Ectodermal cell (in vitro differentiated cells): ENCODE measurements around the gene CD52.

Experiments used
- H3K27ac ChIP-seq: 2 replicates; pipeline ENCODE4 v1.7.0; 2013; ENCODE audit warnings: mild to moderate bottlenecking, low read depth, low read length; ENCODE audit not compliant: insufficient read depth, poor library complexity, severe bottlenecking
- H3K27me3 ChIP-seq: 2 replicates; pipeline ENCODE4 v1.7.0; 2013; ENCODE audit warnings: mild to moderate bottlenecking, low read length; ENCODE audit not compliant: insufficient read depth, control insufficient read depth, poor library complexity, severe bottlenecking
- H3K36me3 ChIP-seq: one replicate; pipeline ENCODE4 v1.7.0; 2013; ENCODE audit warnings: low read length; ENCODE audit not compliant: control insufficient read depth, insufficient read depth
- H3K4me1 ChIP-seq: one replicate; pipeline ENCODE4 v1.7.0; 2013; ENCODE audit warnings: low read length; ENCODE audit not compliant: control insufficient read depth, insufficient read depth
- H3K4me3 ChIP-seq: 2 replicates; pipeline ENCODE4 v1.7.0; 2013; ENCODE audit warnings: low read depth, low read length, control low read depth; ENCODE audit not compliant: insufficient read depth
- H3K9me3 ChIP-seq: 2 replicates; pipeline ENCODE4 v1.7.0; 2013; ENCODE audit warnings: mild to moderate bottlenecking, low read length, moderate library complexity; ENCODE audit not compliant: control insufficient read depth
- WGBS, 2 experiments: methylation state at CpG; one replicate each; pipeline ENCODE4 v1.1.7; 2013; ENCODE audit warnings: missing lambda C conversion rate in 2 of 2; 5-methylcytosine and 5-hydroxymethylcytosine counted together

CD52 gene

GRCh38 chr1:26364956-26365355 is 47.2 kb downstream of the CD52 start:
- Histone ChIP-seq H3K27me3 (peaks cover 31% of the 10 kb centered on the region), H3K27ac (no peak overlapping the region), H3K36me3 (no peaks in the 10 kb centered on the region), H3K9me3 (no peaks in the 10 kb centered on the region), H3K4me3 (no peak overlapping the region), H3K4me1 (peaks cover 6% of the 10 kb centered on the region)
- 92 to 94% methylated on average over 9 of the region's 9 CpGs for WGBS, 2 experiments

- 92% methylated on average over 6 of the region's 6 CpGs for WGBS, 2 experiments
- Histone ChIP-seq H3K4me3 (no peak overlapping the region), H3K27me3 (peaks cover 6% of the 10 kb centered on the region)
These were observed 49.7 kb downstream of the CD52 start for GRCh38 chr1:26367441-26367840.

GRCh38 chr1:26368006-26368405 is 50.2 kb downstream of the CD52 start:
- H3K27me3 ChIP-seq = peaks cover under 1% of the 10 kb centered on the region
- 89 to 91% methylated on average over 4 of the region's 4 CpGs for WGBS, 2 experiments
- no peaks in the 10 kb centered on the region for H3K36me3 ChIP-seq
- no peak overlapping the region for H3K4me3 ChIP-seq
- no peaks in the 10 kb centered on the region for H3K4me1 ChIP-seq
- H3K27ac ChIP-seq = no peak overlapping the region
- H3K9me3 ChIP-seq = no peaks in the 10 kb centered on the region

More at GRCh38 chr1:26367441-26367840, 49.7 kb downstream of the CD52 start:
- Histone ChIP-seq H3K4me1 (no peaks in the 10 kb centered on the region), H3K36me3 (no peaks in the 10 kb centered on the region), H3K27ac (no peak overlapping the region), H3K9me3 (no peaks in the 10 kb centered on the region)

- 94 to 98% methylated on average over 3 of the region's 3 CpGs for WGBS, 2 experiments
- Histone ChIP-seq H3K4me3 (no peak overlapping the region), H3K9me3 (no peaks in the 10 kb centered on the region), H3K27me3 (no peaks in the 10 kb centered on the region), H3K27ac (no peak overlapping the region), H3K36me3 (no peaks in the 10 kb centered on the region), H3K4me1 (no peaks in the 10 kb centered on the region)
These were observed 50.7 kb downstream of the CD52 start for GRCh38 chr1:26368486-26368885.
